Fibroblast of lung (primary cell): ENCODE measurements around the gene CCK. TPM values are rescaled to one million over a fixed set of nuclear protein-coding genes. Genes with fewer than 3 reads are reported as not detected.

Experiments
- DNase-seq, 2 donors: peaks; one replicate each; pipeline versions ENCODE4 v3.0.0 to v3.0.0-alpha.2; 2010; ENCODE audit warnings: low read depth in 2 of 2
- H2AFZ ChIP-seq: 2 replicates; pipeline ENCODE4 v1.5.1; 2012; ENCODE audit warnings: low read length, control low read depth, inconsistent platforms
- H3K27ac ChIP-seq: 2 replicates; pipeline ENCODE4 v1.5.1; 2011; ENCODE audit warnings: low read length, control low read depth; ENCODE audit not compliant: insufficient read depth
- H3K27me3 ChIP-seq: 2 replicates; pipeline ENCODE4 v1.5.1; 2011; ENCODE audit warnings: mild to moderate bottlenecking, low read length; ENCODE audit not compliant: control insufficient read depth, insufficient read depth
- H3K36me3 ChIP-seq: 2 replicates; pipeline ENCODE4 v1.5.1; 2011; ENCODE audit warnings: low read length; ENCODE audit not compliant: control insufficient read depth, insufficient read depth
- H3K4me1 ChIP-seq: 2 replicates; pipeline ENCODE4 v1.5.1; 2011; ENCODE audit warnings: low read length; ENCODE audit not compliant: control insufficient read depth, insufficient read depth; ENCODE audit errors: extremely low read depth
- H3K4me2 ChIP-seq: 2 replicates; pipeline ENCODE4 v1.5.1; 2011; ENCODE audit warnings: low read length, control low read depth; ENCODE audit not compliant: insufficient read depth; ENCODE audit errors: extremely low read depth
- H3K4me3 ChIP-seq, 4 experiments: fragments of 200-600 bp in 1 of 4; sonication (generic) in 1 of 4; replicated peaks in 1 of 4; 2 replicates each; pipeline ENCODE4 v1.5.1; 2011 to 2016; ENCODE audit warnings: low read length in 4 of 4, low read depth in 3 of 4, mild to moderate bottlenecking in 3 of 4, control low read depth in 2 of 4, inconsistent platforms in 1 of 4, mixed read lengths in 1 of 4; ENCODE audit not compliant: insufficient read depth in 1 of 4; ENCODE audit errors: control extremely low read depth in 1 of 4
- H3K79me2 ChIP-seq: 2 replicates; pipeline ENCODE4 v1.5.1; 2012; ENCODE audit warnings: mild to moderate bottlenecking, low read length, inconsistent platforms; ENCODE audit not compliant: control insufficient read depth, insufficient read depth
- H3K9ac ChIP-seq: 2 replicates; pipeline ENCODE4 v1.5.1; 2011; ENCODE audit warnings: mild to moderate bottlenecking, low read length, control low read depth; ENCODE audit not compliant: insufficient read depth
- H3K9me3 ChIP-seq: 2 replicates; pipeline ENCODE4 v1.5.1; 2012; ENCODE audit warnings: low read depth, low read length; ENCODE audit not compliant: control insufficient read depth, insufficient read depth
- H4K20me1 ChIP-seq: 2 replicates; pipeline ENCODE4 v1.5.1; 2011; ENCODE audit warnings: low read length; ENCODE audit not compliant: control insufficient read depth, insufficient read depth; ENCODE audit errors: extremely low read depth
- CTCF ChIP-seq, 2 donors: IDR thresholded peaks in 1 of 2; conservative IDR thresholded peaks in 1 of 2; 1 replicate in 1 of 2; 2 replicates in 1 of 2; pipeline ENCODE4 v1.5.1; 2011 to 2012; ENCODE audit warnings: low read length in 2 of 2, control low read depth in 1 of 2, inconsistent platforms in 1 of 2, low read depth in 1 of 2, mild to moderate bottlenecking in 1 of 2
- EZH2 ChIP-seq: IDR thresholded peaks from 2 replicates; pipeline ENCODE4 v1.5.1; 2012; ENCODE audit warnings: low read length, control low read depth, mild to moderate bottlenecking; ENCODE audit errors: missing control alignments
- polyA plus RNA-seq, 2 donors: library from polyadenylated mRNA; depleted of rRNA in 1 of 2; stranded (reverse) in 1 of 2; unstranded in 1 of 2; fragments of >200 nt; gene quantifications; 2 replicates each; pipeline ENCODE4 v1.2.1, GENCODE V29; 2011 to 2012; ENCODE audit warnings: missing spikeins in 1 of 2
- total RNA-seq: library from RNA; depleted of rRNA; stranded (reverse); fragments of >200 nt; gene quantifications from 2 replicates; pipeline ENCODE4 v1.2.1, GENCODE V29; 2014

The CCK gene
- total and polyA plus RNA-seq, 2 donors (not counting 1 experiment from before 2014, with no cell fraction given) = 0.33 TPM

GRCh38 chr3:42209917-42210316 lies 56.1 kb downstream of the CCK start:
- peaks cover 5% of the 10 kb centered on the region for H3K4me1 ChIP-seq
- no peak for DNase-seq
- H4K20me1 ChIP-seq = no peaks in the 10 kb centered on the region
- no peak overlapping the region for H3K4me2 ChIP-seq
- no peak overlapping the region for H3K27ac ChIP-seq
- no peaks in the 10 kb centered on the region for H3K27me3 ChIP-seq
- H3K9me3 ChIP-seq = no peaks in the 10 kb centered on the region
- H3K79me2 ChIP-seq = no peaks in the 10 kb centered on the region
- H3K9ac ChIP-seq = no peak overlapping the region
- H3K4me3 ChIP-seq = no peak overlapping the region
- peaks cover 6% of the 10 kb centered on the region for H3K36me3 ChIP-seq
- TF ChIP-seq EZH2 = no peak
- TF ChIP-seq CTCF (conservative IDR thresholded peaks at IDR 0.05 in 1 of 2, IDR thresholded peaks at IDR 0.05 in 1 of 2; ENCODE audit: low read depth in 1 of 2, low read length in 2 of 2) = no peak
- no peak overlapping the region for H2AFZ ChIP-seq

Other genes starting within 250 kb of the CCK start
- gene TRAK1, start 174.8 kb downstream of the CCK start, total RNA-seq = 19.3 and 37.8 TPM in 2 replicates
- gene TRAK1, start 174.8 kb downstream of the CCK start, polyA plus RNA-seq = 34.9 and 44.0 TPM in 2 replicates
- not detected in 2 replicates for gene LYZL4, start 144.4 kb upstream of the CCK start, total RNA-seq
- not detected in 2 replicates for gene LYZL4, start 144.4 kb upstream of the CCK start, polyA plus RNA-seq
- not detected in 2 replicates for gene VIPR1, start 236.5 kb upstream of the CCK start, total RNA-seq
- gene VIPR1, start 236.5 kb upstream of the CCK start, polyA plus RNA-seq = 0.02 and 0.11 TPM in 2 replicates